ENCODE measurements around the gene MAPK1. TPM values are rescaled to one million over a fixed set of nuclear protein-coding genes. Genes with fewer than 3 reads are reported as not detected.

The MAPK1 gene
- total RNA-seq, 2 experiments from 2014 or later: 39.4 to 44.0 TPM

- Mint-ChIP-seq H3K27me3 (no peaks in the 10 kb centered on the region), H3K4me3 (peak overlapping the region; percentile 69), H3K9me3 (no peaks in the 10 kb centered on the region), H3K27ac (peak overlapping the region; percentile 89), H3K4me1 (ENCODE audit: low read depth) (peaks cover 68% of the 10 kb centered on the region), H3K36me3 (ENCODE audit: low read depth) (peaks cover 11% of the 10 kb centered on the region)
- intact Hi-C loops (cut with DNase I, micrococcal nuclease): loop anchor here in 1 of 2 experiments (1.0 kb wide), 1 partner anchor 50 kb away; the partner anchor contains the start of gene MAPK1
- no peaks in the 10 kb centered on the region for H3K9me3 ChIP-seq (ENCODE audit: control insufficient read depth in 1 of 2, insufficient read depth in 1 of 2, low read length in 2 of 2)
- ChIA-PET POLR2A (interaction anchor here (0.6 to 0.8 kb wide), 4 partner anchors 9 to 1439 kb away, joined by 3 to 4 read pairs (median 3); no protein-coding TSS in a partner anchor), CTCF (interaction anchor here (0.8 to 1.4 kb wide), 2 partner anchors 16 to 121 kb away, joined by 3 to 5 read pairs; no protein-coding TSS in a partner anchor)
- peak; percentile 92 for ATAC-seq (ENCODE audit: poor library complexity)
- peak overlapping the region; percentile 58 to 92 for H3K27ac ChIP-seq (ENCODE audit: low read depth in 1 of 2, low read length in 2 of 2)
- TF ChIP-seq CTCF (IDR thresholded peaks at IDR 0.05): no peak
- DNase-seq: peak in 9 of 14 experiments; percentile 7 to 90 (median 24)
- H3K4me1 ChIP-seq (ENCODE audit: insufficient read depth, low read length): peaks cover 48% of the 10 kb centered on the region
- H3K27me3 ChIP-seq (ENCODE audit: control insufficient read depth in 1 of 2, insufficient read depth in 2 of 2, low read length in 2 of 2): no peaks in the 10 kb centered on the region
- H3K36me3 ChIP-seq (ENCODE audit: insufficient read depth, low read length): peaks cover 2% of the 10 kb centered on the region
- H3K4me3 ChIP-seq (ENCODE audit: low read length): peak overlapping the region; percentile 8
Observed at GRCh38 chr22:21816787-21817496, 50.5 kb downstream of the MAPK1 start.

- H3K36me3 Mint-ChIP-seq (ENCODE audit: low read depth): peaks cover 10% of the 10 kb centered on the region
Observed at GRCh38 chr22:21816472-21816786, 51.0 kb downstream of the MAPK1 start.

GRCh38 chr22:21815958-21816357 lies 51.5 kb downstream of the MAPK1 start:
- peak overlapping the region; percentile 89 for H3K27ac Mint-ChIP-seq
- ChIA-PET CTCF (no interaction called here), POLR2A (interaction anchor here (0.6 kb wide), 1 partner anchor 9 kb away, joined by 3 read pairs; no protein-coding TSS in a partner anchor)
- H3K9me3 Mint-ChIP-seq: no peaks in the 10 kb centered on the region
- ATAC-seq (ENCODE audit: poor library complexity) (no peak), DNase-seq (no peak)
- peak overlapping the region; percentile 7 for H3K4me3 Mint-ChIP-seq
- peaks cover 62% of the 10 kb centered on the region for H3K4me1 Mint-ChIP-seq (ENCODE audit: low read depth)
- TF ChIP-seq CTCF (IDR thresholded peaks at IDR 0.05): no peak
- no peaks in the 10 kb centered on the region for H3K36me3 ChIP-seq (ENCODE audit: insufficient read depth, low read length)
- H3K36me3 Mint-ChIP-seq (ENCODE audit: low read depth): peaks cover 8% of the 10 kb centered on the region
- peak overlapping the region; percentile 58 to 92 for H3K27ac ChIP-seq (ENCODE audit: low read depth in 1 of 2, low read length in 2 of 2)
- no peaks in the 10 kb centered on the region for H3K27me3 Mint-ChIP-seq
- H3K4me3 ChIP-seq (ENCODE audit: low read length): no peak overlapping the region
- no peaks in the 10 kb centered on the region for H3K27me3 ChIP-seq (ENCODE audit: control insufficient read depth in 1 of 2, insufficient read depth in 2 of 2, low read length in 2 of 2)
- peaks cover 48% of the 10 kb centered on the region for H3K4me1 ChIP-seq (ENCODE audit: insufficient read depth, low read length)
- intact Hi-C loops (cut with DNase I, micrococcal nuclease): loop anchor here in 1 of 2 experiments (1.0 kb wide), 1 partner anchor 51 kb away; the partner anchor contains the start of gene MAPK1
- H3K9me3 ChIP-seq (ENCODE audit: control insufficient read depth in 1 of 2, insufficient read depth in 1 of 2, low read length in 2 of 2): no peaks in the 10 kb centered on the region

More at GRCh38 chr22:21816472-21816786, 51.0 kb downstream of the MAPK1 start:
- H3K9me3 Mint-ChIP-seq: no peaks in the 10 kb centered on the region
- H3K4me1 Mint-ChIP-seq (ENCODE audit: low read depth): peaks cover 64% of the 10 kb centered on the region
- ATAC-seq (ENCODE audit: poor library complexity) (no peak), DNase-seq (no peak)
- POLR2A ChIA-PET: interaction anchor here (0.6 to 0.8 kb wide), 4 partner anchors 9 to 1438 kb away, joined by 3 to 4 read pairs (median 3); no protein-coding TSS in a partner anchor
- H3K36me3 ChIP-seq (ENCODE audit: insufficient read depth, low read length): peaks cover 2% of the 10 kb centered on the region
- TF ChIP-seq CTCF (IDR thresholded peaks at IDR 0.05): no peak
- peak overlapping the region; percentile 69 for H3K4me3 Mint-ChIP-seq
- peak overlapping the region; percentile 58 to 92 for H3K27ac ChIP-seq (ENCODE audit: low read depth in 1 of 2, low read length in 2 of 2)
- intact Hi-C loops (cut with DNase I, micrococcal nuclease): loop anchor here in 1 of 2 experiments (1.0 kb wide), 1 partner anchor 51 kb away; the partner anchor contains the start of gene MAPK1
- CTCF ChIA-PET: interaction anchor here (0.8 to 1.4 kb wide), 2 partner anchors 16 to 121 kb away, joined by 3 to 5 read pairs; no protein-coding TSS in a partner anchor
- peaks cover 48% of the 10 kb centered on the region for H3K4me1 ChIP-seq (ENCODE audit: insufficient read depth, low read length)
- H3K9me3 ChIP-seq (ENCODE audit: control insufficient read depth in 1 of 2, insufficient read depth in 1 of 2, low read length in 2 of 2): no peaks in the 10 kb centered on the region
- H3K27me3 Mint-ChIP-seq: no peaks in the 10 kb centered on the region
- H3K4me3 ChIP-seq (ENCODE audit: low read length): peak overlapping the region; percentile 8
- H3K27me3 ChIP-seq (ENCODE audit: control insufficient read depth in 1 of 2, insufficient read depth in 2 of 2, low read length in 2 of 2): no peaks in the 10 kb centered on the region
- H3K27ac Mint-ChIP-seq: peak overlapping the region; percentile 89
